Naive B cell (primary cell): ENCODE data around the gene RELL1. TPM values are rescaled to one million over a fixed set of nuclear protein-coding genes. Genes with fewer than 3 reads are reported as not detected.

Source experiments
- ATAC-seq, 2 donors: fragments of 150-1000 bp; cut with Tn5 transposase; 2 replicates each; pipeline ENCODE4 v1.10.0; 2021; ENCODE audit warnings: low read depth in 2 of 2, mild to moderate bottlenecking in 2 of 2, moderate library complexity in 2 of 2
- DNase-seq: peaks from one replicate; pipeline ENCODE4 v3.0.0; 2022
- H3K27ac Mint-ChIP-seq, 6 donors: one replicate each; pipeline ENCODE4 v1.8.0; 2020 to 2022; ENCODE audit warnings: mild to moderate bottlenecking in 6 of 6, mixed read lengths in 6 of 6, moderate library complexity in 5 of 6, inconsistent platforms in 2 of 6
- H3K27me3 Mint-ChIP-seq, 3 donors: one replicate each; pipeline ENCODE4 v1.8.0; 2021 to 2022; ENCODE audit warnings: mixed read lengths in 3 of 3, mild to moderate bottlenecking in 1 of 3
- H3K36me3 Mint-ChIP-seq, 2 donors: one replicate each; pipeline ENCODE4 v1.8.0; 2020 to 2022; ENCODE audit warnings: mixed read lengths in 2 of 2, inconsistent platforms in 1 of 2, mild to moderate bottlenecking in 1 of 2
- H3K4me1 Mint-ChIP-seq, 3 donors: one replicate each; pipeline ENCODE4 v1.8.0; 2020 to 2022; ENCODE audit warnings: mixed read lengths in 3 of 3, inconsistent platforms in 1 of 3, mild to moderate bottlenecking in 1 of 3, moderate library complexity in 1 of 3
- H3K4me3 Mint-ChIP-seq, 8 donors: one replicate each; pipeline ENCODE4 v1.8.0; 2020 to 2022; ENCODE audit warnings: mild to moderate bottlenecking in 8 of 8, mixed read lengths in 8 of 8, moderate library complexity in 8 of 8, inconsistent platforms in 2 of 8
- H3K9me3 Mint-ChIP-seq, 7 donors: one replicate each; pipeline ENCODE4 v1.8.0; 2020 to 2022; ENCODE audit warnings: mixed read lengths in 7 of 7, mild to moderate bottlenecking in 5 of 7, inconsistent platforms in 2 of 7, moderate library complexity in 1 of 7
- polyA plus RNA-seq, 6 donors: library from polyadenylated mRNA; unstranded; fragments of 300-500 nt; fragmentation: Illumina TruSeq; gene quantifications; one replicate each; pipeline ENCODE4 v1.2.3, GENCODE V29; 2021; ENCODE audit warnings: low read depth in 6 of 6

Gene RELL1
- polyA plus RNA-seq, 6 donors from 2014 or later = 0.32 to 1.2 (median 0.59) TPM; not detected in 2

DNA sequence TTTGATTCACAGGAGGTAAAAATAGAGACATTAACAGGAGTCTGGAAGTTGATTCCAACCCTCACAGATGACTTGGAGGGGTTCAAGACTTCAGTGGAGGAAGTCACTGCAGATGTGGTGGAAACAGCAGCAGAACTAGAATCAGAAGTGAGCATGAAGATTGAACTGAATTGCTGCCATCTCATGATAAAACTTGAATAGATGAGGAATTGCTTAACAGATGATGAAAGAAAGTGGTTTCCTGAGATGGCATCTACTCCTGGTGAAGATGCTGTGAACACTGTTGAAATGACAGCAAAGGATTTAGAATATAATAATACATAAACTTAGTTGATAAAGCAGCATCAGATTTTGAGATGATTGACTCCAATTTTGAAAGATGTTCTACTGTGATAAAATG lies 76.5 kb downstream of the RELL1 start:
- H3K36me3 Mint-ChIP-seq = peaks cover 0 to 6% of the 10 kb centered on the region in 2 donors
- no peak for DNase-seq
- ATAC-seq = no peak

DNA sequence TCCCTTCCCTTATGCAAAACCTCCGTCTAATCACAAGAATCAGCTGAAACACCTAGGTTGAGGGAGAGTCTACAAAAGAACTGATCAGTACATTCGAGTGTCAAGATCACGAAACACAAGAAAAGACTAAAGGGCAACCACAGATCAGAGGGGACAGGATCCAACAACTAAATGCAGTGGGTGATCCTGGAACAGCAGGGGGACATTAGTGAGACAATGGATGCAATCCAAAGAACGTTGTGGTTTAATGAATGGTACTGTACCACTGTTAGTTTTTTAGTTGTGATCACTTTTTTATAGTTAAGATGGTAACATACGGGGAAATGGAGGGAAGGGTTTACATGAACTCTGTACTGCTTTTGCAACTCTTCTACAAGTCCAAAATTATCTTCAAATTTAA lies 79.2 kb downstream of the RELL1 start:
- Mint-ChIP-seq H3K4me1 (peaks cover 3 to 18% (median 3%) of the 10 kb centered on the region in 3 donors), H3K9me3 (peaks cover 0 to 10% (median 1%) of the 10 kb centered on the region in 7 donors), H3K27ac (no peak overlapping the region), H3K36me3 (peaks cover 0 to 6% of the 10 kb centered on the region in 2 donors), H3K4me3 (no peak overlapping the region), H3K27me3 (peaks cover 0 to 5% (median 3%) of the 10 kb centered on the region in 3 donors)
- ATAC-seq = no peak
- DNase-seq = no peak

More for the DNA sequence above, 76.5 kb downstream of the RELL1 start:
- H3K27ac Mint-ChIP-seq = no peak overlapping the region
- H3K4me1 Mint-ChIP-seq = peaks cover 0 to 10% (median 0%) of the 10 kb centered on the region in 3 donors
- peaks cover 0 to 10% (median 1%) of the 10 kb centered on the region in 7 donors for H3K9me3 Mint-ChIP-seq
- no peak overlapping the region for H3K4me3 Mint-ChIP-seq
- H3K27me3 Mint-ChIP-seq = no peaks in the 10 kb centered on the region

DNA sequence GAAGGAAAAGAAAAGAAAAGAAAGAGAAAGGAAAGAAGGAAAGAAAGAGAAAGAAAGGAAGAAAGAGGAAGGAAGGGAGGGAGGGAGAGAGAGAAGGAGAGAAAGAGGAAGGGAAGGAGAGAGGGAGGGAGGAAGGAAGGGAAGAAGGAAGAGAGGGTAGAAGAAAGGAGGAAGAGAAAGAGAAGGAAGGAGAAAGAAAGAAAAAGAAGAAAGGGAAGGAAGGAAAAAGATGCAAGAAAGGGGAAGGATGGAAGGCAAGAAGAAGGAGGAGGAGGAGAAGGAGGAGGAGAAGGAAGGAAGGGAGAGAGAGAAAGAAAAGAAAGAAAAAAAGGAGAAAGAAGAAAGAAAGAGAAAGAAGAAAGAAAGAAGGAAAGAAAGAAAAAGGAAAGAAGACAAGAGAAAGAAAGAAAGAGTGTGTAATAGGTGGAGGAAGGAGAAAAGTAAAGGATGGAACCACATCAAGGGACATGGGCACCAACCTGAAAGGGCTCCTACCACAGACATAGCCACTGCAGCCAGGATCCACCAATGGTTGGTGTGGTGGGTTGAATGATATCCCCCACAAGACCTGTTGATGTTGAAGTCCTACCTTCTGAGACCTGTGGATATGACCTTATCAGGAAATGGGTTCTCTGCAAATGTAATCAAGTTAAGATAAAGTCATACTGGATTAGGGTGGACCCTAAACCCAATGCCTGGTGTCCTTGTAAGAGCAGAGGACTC lies 80.2 kb downstream of the RELL1 start:
- DNase-seq (no peak), ATAC-seq (no peak)
- Mint-ChIP-seq H3K9me3 (peaks cover 0 to 10% (median 1%) of the 10 kb centered on the region in 7 donors), H3K36me3 (peaks cover 0 to 6% of the 10 kb centered on the region in 2 donors), H3K27ac (peak overlapping the region in 5 of 6 donors; percentile 48 to 83 (median 57)), H3K4me1 (peaks cover 3 to 18% (median 3%) of the 10 kb centered on the region in 3 donors), H3K27me3 (peaks cover 0 to 5% (median 3%) of the 10 kb centered on the region in 3 donors), H3K4me3 (no peak overlapping the region)

DNA sequence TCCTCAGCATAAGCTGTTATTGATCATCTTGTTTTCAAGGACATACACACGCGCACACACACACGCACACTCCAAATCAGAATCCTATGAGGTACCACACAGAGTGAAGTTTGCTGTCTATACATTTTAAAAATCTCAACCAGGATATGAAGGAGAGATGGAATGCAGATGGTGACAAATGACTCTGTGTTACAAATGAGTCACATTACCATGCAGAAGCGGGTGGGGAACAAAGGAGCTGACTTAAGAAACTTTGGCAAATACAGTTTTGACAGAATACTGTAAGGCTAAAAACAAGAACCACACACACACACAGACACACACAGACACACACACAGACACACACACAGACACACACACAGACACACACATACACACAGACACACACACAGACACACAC lies 81.7 kb downstream of the RELL1 start:
- Mint-ChIP-seq H3K27me3 (peaks cover 0 to 5% (median 3%) of the 10 kb centered on the region in 3 donors), H3K4me1 (peaks cover 3 to 18% (median 3%) of the 10 kb centered on the region in 3 donors), H3K9me3 (peaks cover 0 to 9% (median 1%) of the 10 kb centered on the region in 7 donors), H3K27ac (peak overlapping the region in 2 of 6 donors; percentile 61 to 92), H3K36me3 (peaks cover 0 to 4% of the 10 kb centered on the region in 2 donors), H3K4me3 (no peak overlapping the region)
- ATAC-seq = no peak
- no peak for DNase-seq

DNA sequence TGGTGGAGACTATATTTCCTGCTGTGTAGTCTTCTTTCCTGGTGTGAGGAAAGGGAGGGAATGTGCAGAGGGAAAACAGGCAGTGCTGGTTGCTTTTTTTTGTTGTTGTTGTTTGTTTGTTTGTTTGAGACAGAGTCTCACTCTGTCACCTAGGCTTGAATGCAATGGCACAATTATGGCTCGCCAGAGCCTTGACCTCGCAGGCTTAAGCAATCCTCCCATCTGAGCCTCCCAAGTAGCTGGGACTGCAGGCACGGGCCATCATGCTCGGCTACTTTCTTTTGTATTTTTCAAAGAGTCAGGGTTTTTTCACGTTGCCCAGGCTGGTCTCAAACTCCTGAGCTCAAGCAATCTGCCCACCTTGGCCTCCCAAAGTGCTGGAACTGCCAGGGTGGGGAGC lies 82.5 kb downstream of the RELL1 start:
- Mint-ChIP-seq H3K27me3 (peaks cover 0 to 5% (median 3%) of the 10 kb centered on the region in 3 donors), H3K4me1 (peaks cover 3 to 18% (median 3%) of the 10 kb centered on the region in 3 donors), H3K27ac (no peak overlapping the region), H3K36me3 (no peaks in the 10 kb centered on the region), H3K4me3 (no peak overlapping the region), H3K9me3 (peaks cover 0 to 2% (median 0%) of the 10 kb centered on the region in 7 donors)
- DNase-seq = no peak
- ATAC-seq = no peak

DNA sequence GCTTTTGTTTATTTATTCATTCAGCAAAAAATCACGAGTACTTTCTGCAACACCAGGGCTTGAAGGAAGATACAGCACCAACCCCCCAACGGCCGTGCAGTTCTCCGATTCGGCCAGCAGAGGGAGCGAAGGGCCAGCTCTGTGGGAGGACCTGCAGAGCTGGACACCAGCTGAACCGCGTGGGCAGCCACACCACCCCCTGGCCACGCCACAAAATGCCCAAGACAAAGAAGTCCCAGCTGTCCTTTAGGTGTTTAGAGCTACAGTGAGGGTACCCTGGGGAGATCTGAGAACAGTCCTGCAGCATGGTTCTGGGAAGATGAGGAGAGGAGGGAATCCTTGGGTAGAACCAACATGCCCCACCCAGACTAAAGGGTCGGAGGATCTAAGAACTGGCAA lies 83.1 kb downstream of the RELL1 start:
- DNase-seq (peak; percentile 54), ATAC-seq (peak; percentile 40 to 75)
- Mint-ChIP-seq H3K4me3 (peak overlapping the region in 1 of 8 donors; percentile 30), H3K4me1 (peaks cover 3 to 18% (median 3%) of the 10 kb centered on the region in 3 donors), H3K9me3 (peaks cover 0 to 1% (median 0%) of the 10 kb centered on the region in 7 donors), H3K27me3 (peaks cover 0 to 5% (median 3%) of the 10 kb centered on the region in 3 donors), H3K36me3 (no peaks in the 10 kb centered on the region), H3K27ac (no peak overlapping the region)

DNA sequence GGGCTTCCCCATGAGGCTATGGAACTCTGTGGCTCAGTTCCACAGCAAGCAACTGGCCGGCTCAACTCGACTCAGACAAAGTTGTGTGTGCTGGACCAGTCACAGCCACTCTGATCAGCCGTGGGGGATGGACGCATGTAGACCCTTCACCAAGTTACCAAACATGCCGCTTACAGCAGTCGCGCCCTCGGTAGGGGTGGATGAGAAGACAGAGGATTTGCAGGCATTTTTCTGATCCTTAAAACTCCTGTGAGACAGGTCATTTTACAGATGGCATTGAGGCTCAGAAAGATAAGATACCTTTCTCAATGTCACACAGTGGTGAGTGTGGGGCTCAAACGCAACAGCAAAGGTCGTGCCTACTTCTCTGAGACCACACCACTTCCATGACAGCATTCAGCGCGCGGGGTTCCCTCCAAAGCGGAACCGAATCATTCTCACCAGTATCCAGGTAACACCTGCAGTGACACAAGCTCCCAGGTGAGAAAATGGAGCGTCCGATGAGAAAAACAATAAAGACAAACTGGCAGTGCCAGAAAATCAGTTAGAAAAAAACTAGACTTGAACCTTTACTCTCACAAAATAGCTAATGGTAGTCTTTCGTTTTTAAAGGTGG lies 83.6 kb downstream of the RELL1 start:
- H3K9me3 Mint-ChIP-seq = no peaks in the 10 kb centered on the region
- DNase-seq (no peak), ATAC-seq (no peak)
- peaks cover 3 to 18% (median 3%) of the 10 kb centered on the region in 3 donors for H3K4me1 Mint-ChIP-seq
- H3K36me3 Mint-ChIP-seq = no peaks in the 10 kb centered on the region
- H3K27ac Mint-ChIP-seq = peak overlapping the region in 1 of 6 donors; percentile 31
- H3K4me3 Mint-ChIP-seq = no peak overlapping the region
- peaks cover 0 to 5% (median 3%) of the 10 kb centered on the region in 3 donors for H3K27me3 Mint-ChIP-seq

DNA sequence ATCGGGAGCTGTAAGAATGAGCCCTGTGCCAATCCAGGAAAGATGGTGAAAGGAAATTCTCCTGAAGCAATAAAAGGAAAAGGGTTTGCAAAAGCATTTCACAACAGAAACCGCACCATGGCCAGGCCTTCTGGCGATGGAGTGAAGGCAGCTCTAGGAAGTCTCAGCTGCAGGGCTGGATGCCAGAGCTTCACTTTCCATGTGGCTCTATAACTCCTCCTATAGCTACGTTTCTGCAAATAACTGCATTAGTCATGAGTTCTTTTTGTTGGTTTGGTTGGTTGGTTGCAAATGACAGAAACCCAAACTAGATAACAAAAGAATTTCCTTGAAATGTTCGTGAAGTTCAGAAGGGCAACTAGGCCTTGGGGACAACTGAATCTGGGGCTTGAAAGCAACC lies 84.6 kb downstream of the RELL1 start:
- peaks cover 0 to 5% (median 3%) of the 10 kb centered on the region in 3 donors for H3K27me3 Mint-ChIP-seq
- no peaks in the 10 kb centered on the region for H3K36me3 Mint-ChIP-seq
- H3K4me1 Mint-ChIP-seq = peaks cover 3 to 18% (median 3%) of the 10 kb centered on the region in 3 donors
- H3K4me3 Mint-ChIP-seq = no peak overlapping the region
- ATAC-seq = no peak
- no peaks in the 10 kb centered on the region for H3K9me3 Mint-ChIP-seq
- peak overlapping the region in 1 of 6 donors; percentile 26 for H3K27ac Mint-ChIP-seq
- DNase-seq = no peak

DNA sequence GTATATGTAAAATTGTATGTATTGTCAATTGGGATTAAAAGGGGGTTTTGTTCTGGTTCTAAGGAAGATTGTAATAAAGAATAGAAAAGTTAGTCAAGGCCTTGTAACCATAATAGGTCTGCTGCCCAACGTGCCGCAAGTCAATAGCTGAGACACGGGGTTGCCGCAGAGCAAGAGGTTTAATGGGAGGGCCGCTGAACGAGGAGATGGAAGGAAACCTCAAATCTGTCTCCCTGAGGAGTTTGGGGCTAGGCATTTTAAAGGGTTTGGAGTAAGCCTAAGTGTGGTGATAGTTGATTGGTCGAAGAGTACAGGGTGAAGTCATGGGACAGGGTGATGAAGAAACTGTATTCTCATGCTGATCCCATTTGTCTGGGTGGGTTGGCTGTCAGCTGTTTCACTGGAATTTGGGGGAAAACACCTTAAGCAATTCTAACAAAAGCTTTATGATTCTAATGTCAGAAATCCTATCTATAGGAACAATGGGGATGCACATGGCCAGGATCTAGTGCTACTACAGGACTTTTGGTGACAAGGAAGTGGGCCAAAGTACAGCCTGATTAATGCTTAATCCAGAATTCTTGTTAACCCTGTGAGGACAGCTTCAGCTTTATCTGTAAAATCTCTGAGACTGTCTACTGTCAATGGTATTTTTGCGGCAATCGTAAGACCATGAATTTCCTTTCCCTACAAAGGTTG lies 86.9 kb downstream of the RELL1 start:
- Mint-ChIP-seq H3K36me3 (no peaks in the 10 kb centered on the region), H3K4me1 (peaks cover 3 to 6% (median 3%) of the 10 kb centered on the region in 3 donors), H3K9me3 (no peaks in the 10 kb centered on the region), H3K27ac (no peak overlapping the region), H3K27me3 (peaks cover 0 to 5% (median 3%) of the 10 kb centered on the region in 3 donors), H3K4me3 (no peak overlapping the region)
- no peak for ATAC-seq
- DNase-seq = no peak

DNA sequence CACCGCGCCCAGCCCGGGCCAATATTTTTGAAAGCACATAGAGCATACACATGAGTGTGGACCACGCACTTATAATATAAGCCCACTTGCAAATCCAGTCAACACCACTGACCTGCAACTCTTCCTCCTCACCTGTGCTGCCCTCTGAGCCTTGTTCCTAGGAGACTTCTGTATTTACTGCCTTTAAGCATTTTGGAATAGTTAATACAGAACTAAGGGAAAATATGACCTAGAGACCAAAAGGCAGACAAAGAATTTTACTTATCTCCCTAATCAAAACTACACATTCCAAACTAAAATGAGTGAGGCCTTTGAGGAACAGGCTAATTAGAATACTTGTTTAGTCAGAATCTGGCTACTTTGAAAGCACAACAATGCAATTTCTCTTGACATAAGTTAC lies 89.1 kb downstream of the RELL1 start:
- no peaks in the 10 kb centered on the region for H3K9me3 Mint-ChIP-seq
- H3K36me3 Mint-ChIP-seq = no peaks in the 10 kb centered on the region
- ATAC-seq (no peak), DNase-seq (no peak)
- no peak overlapping the region for H3K4me3 Mint-ChIP-seq
- no peak overlapping the region for H3K27ac Mint-ChIP-seq
- H3K27me3 Mint-ChIP-seq = no peaks in the 10 kb centered on the region
- H3K4me1 Mint-ChIP-seq = no peaks in the 10 kb centered on the region

DNA sequence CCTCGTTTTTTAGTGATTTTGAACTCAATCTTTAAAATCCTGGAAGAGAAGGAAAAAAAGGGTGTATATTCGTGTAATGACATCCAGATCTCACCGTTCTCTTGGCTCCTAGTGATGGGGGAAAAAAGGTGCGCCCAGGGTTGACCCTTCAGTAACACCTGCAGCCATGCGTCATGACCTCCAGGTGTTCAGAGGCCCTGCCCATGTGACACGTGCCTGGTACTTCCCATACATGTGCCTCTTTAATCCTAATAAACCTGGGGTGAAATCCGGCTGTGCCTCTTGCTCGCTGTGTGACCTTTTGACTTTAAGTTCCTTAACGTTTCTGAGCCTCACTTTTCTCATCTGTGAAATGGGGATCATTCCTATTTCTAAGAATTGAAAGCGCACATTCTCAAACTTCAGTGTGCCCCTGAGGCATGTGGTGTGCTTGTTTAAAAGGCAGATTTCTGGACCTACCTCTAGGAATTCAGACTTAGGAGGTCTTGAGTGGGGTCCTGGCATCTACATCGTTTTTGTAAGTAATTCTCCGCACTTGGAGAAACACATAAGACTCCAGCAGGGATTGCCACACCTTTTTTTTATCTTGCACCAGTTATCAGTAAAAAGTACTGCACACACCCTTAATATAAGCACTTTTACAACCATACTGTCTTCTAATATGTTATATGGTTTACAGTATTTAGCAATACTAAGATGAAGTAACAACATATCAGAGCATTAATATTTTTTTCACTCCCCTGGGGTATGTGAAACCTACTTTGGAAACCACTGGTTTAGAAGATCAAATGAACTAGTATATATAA lies 90.1 kb downstream of the RELL1 start:
- H3K9me3 Mint-ChIP-seq = no peaks in the 10 kb centered on the region
- DNase-seq = no peak
- H3K27ac Mint-ChIP-seq = no peak overlapping the region
- no peak for ATAC-seq
- no peak overlapping the region for H3K4me3 Mint-ChIP-seq
- H3K4me1 Mint-ChIP-seq = no peaks in the 10 kb centered on the region
- no peaks in the 10 kb centered on the region for H3K36me3 Mint-ChIP-seq
- H3K27me3 Mint-ChIP-seq = no peaks in the 10 kb centered on the region

DNA sequence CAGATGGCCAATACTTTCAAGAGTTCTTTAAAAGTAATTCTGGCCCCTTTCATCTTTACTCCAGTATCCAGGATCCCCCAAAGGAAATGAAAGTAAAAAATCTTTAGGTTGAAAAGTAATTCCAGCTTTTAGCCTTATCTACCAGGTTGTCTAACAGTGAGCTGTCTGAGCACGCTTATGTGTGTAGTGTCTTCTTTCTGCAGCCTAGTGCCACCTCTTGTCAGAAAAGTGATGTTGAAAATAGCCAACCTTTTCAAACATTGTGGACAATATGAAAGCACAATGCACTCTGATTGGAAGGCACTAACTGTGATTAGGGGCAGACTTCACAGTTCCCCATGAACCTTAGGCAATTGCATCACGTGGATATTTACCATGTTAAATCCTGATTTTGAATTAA lies 92.1 kb downstream of the RELL1 start:
- DNase-seq (no peak), ATAC-seq (no peak)
- H3K27ac Mint-ChIP-seq = no peak overlapping the region
- peaks cover 0 to 6% (median 0%) of the 10 kb centered on the region in 3 donors for H3K27me3 Mint-ChIP-seq
- H3K4me3 Mint-ChIP-seq = no peak overlapping the region
- H3K36me3 Mint-ChIP-seq = no peaks in the 10 kb centered on the region
- no peaks in the 10 kb centered on the region for H3K9me3 Mint-ChIP-seq
- H3K4me1 Mint-ChIP-seq = peaks cover 0 to 3% (median 0%) of the 10 kb centered on the region in 3 donors

DNA sequence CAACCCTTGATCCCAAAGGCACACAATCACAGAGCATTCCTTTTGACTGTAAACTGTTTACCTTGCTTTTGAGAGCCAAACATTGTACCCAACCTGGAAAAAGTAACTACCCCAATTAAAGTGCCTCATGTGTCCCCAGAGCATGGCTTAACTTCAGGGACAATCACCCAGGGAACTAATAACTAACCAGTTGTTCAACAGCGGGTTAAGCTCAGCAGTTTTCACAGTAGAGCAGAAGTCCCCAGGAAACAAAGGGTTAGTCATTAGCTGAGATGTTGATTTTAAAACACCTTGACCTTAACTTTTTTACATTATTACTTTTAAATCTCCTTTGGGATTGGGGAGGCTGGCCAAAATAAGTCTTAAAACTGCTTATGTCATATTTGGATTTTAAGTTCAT lies 94.8 kb downstream of the RELL1 start:
- H3K36me3 Mint-ChIP-seq = no peaks in the 10 kb centered on the region
- no peak overlapping the region for H3K4me3 Mint-ChIP-seq
- ATAC-seq = no peak
- H3K27me3 Mint-ChIP-seq = peaks cover 0 to 6% (median 0%) of the 10 kb centered on the region in 3 donors
- H3K27ac Mint-ChIP-seq = no peak overlapping the region
- H3K4me1 Mint-ChIP-seq = peaks cover 0 to 3% (median 0%) of the 10 kb centered on the region in 3 donors
- H3K9me3 Mint-ChIP-seq = no peaks in the 10 kb centered on the region
- DNase-seq = no peak
